Ovary (tissue), 9 donors: Measurements from ENCODE around the gene CAMTA1. TPM values are rescaled to one million over a fixed set of nuclear protein-coding genes. Genes with fewer than 3 reads are reported as not detected.

ENCODE experiments used
- DNase-seq, 5 donors: peaks; one replicate each; pipeline ENCODE4 v3.0.0-alpha.2; 2019 to 2020
- H3K27ac ChIP-seq, 2 donors: fragments of 200-600 bp; one replicate each; pipeline versions ENCODE4 v1.5.1 to v1.8.0; 2019 to 2022
- H3K27me3 ChIP-seq: fragments of 200-600 bp; one replicate; pipeline ENCODE4 v1.8.0; 2022
- H3K36me3 ChIP-seq: fragments of 200-600 bp; sonication (generic); one replicate; pipeline ENCODE4 v1.5.1; 2019
- H3K4me1 ChIP-seq: one replicate; pipeline ENCODE4 v1.8.1; 2013; ENCODE audit warnings: mild to moderate bottlenecking, moderate library complexity; ENCODE audit not compliant: insufficient read depth
- H3K4me3 ChIP-seq: fragments of 200-600 bp; sonication (generic); one replicate; pipeline ENCODE4 v1.5.1; 2017
- H3K9me3 ChIP-seq, 2 donors: fragments of 200-600 bp in 1 of 2; sonication (generic) in 1 of 2; one replicate each; pipeline versions ENCODE4 v1.5.1 to v1.8.1; 2013 to 2019; ENCODE audit warnings: mild to moderate bottlenecking in 1 of 2, moderate library complexity in 1 of 2
- EP300 ChIP-seq: sonication (generic); formaldehyde crosslinking; IDR thresholded peaks from one replicate; pipeline ENCODE4 v1.6.1; 2017; ENCODE audit warnings: antibody characterized with exemption
- POLR2A ChIP-seq: fragments of 450-650 bp; IDR thresholded peaks from one replicate; pipeline ENCODE4 v1.6.1; 2017; ENCODE audit warnings: antibody characterized with exemption, mild to moderate bottlenecking, moderate library complexity
- WGBS, 3 donors: extraction: QIAGEN DNeasy Blood & Tissue Kit in 1 of 3; methylation state at CpG; one replicate each; pipeline versions ENCODE4 v1.1.5 to v1.1.7; 2013 to 2017; 5-methylcytosine and 5-hydroxymethylcytosine counted together
- intact Hi-C, 4 donors: fragments of 100-400 bp; cut with DNase I; formaldehyde crosslinking; loops; one replicate each; pipeline versions ENCODE4 v1.11.0 to v1.15.1; 2022 to 2023
- polyA plus RNA-seq, 2 donors: library from polyadenylated mRNA; stranded (reverse); fragments of 200-250 nt in 1 of 2; fragments of 350-450 nt in 1 of 2; fragmentation: Illumina TruSeq in 1 of 2; extraction: RNeasy Lipid Tissue Mini Kit (QIAGEN cat#74804) in 1 of 2; gene quantifications; one replicate each; pipeline ENCODE4 v1.2.3, GENCODE V29; 2013 to 2014
- total RNA-seq, 7 donors: library from RNA; depleted of rRNA in 2 of 7; stranded (reverse); fragments of >200 nt in 2 of 7; fragmentation: NEBNext Ultra II Directional in 3 of 7; extraction: Animal tissue kit (Norgen Biotek cat#: 25700) in 3 of 7; gene quantifications; one replicate each; pipeline versions ENCODE4 v1.1.0 to v1.2.4, GENCODE V29; 2016 to 2023
- TF ChIP-seq, protein P1 (sequence below), 3 donors: fragments of 450-650 bp in 2 of 3; fragments of 200-600 bp in 1 of 3; IDR thresholded peaks; one replicate each; pipeline versions ENCODE4 v1.5.1 to v1.8.0; 2016 to 2022; ENCODE audit warnings: antibody characterized with exemption in 3 of 3, mild to moderate bottlenecking in 1 of 3
- donor health status: DM: no; HTN: no; CAD: no; lungs with moderate emphysema.
- donor health status: DM: no; HTN: no; CAD: no.
- donor health status: Bipolar disorder and iron deficiency.
- donor health status: DM: yes; HTN: yes; CAD: no.
- donor health status: DM: no; HTN: no; CAD: no.
- donor health status: DM: yes; HTN: yes; CAD: no.

Gene CAMTA1
- total and polyA plus RNA-seq, 9 donors, result 51.1 to 150 (median 67.4) TPM

DNA sequence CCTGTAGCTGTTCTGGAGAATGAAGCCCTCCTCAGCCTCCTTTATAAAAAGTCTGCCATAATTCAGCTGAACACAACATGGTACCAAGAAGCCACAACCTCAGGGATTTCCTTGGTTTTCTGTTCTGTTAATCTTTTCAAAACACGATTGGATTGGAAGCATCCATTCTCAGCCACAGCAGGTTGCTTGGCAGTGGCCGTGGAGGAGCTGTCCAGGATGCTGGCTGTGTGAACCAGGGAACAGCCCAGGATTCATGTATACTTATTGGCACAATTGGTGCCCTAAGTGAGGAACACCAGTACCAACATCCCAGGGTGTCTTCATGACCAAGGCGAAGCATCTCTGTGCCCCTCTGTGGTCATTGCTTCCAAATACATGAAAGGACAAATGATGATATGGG is 393.5 kb downstream of the CAMTA1 start:
- WGBS, 3 donors, result 51 to 59% (median 53%) methylated on average over 3 of the region's 3 CpGs
- intact Hi-C loops, result loop anchor here in 1 of 4 donors (5.0 kb wide), 1 partner anchor 1106 kb away; no protein-coding TSS in a partner anchor
- Histone ChIP-seq H3K27ac (no peak overlapping the region), H3K9me3 (no peaks in the 10 kb centered on the region), H3K4me3 (no peak overlapping the region), H3K4me1 (no peaks in the 10 kb centered on the region), H3K36me3 (no peaks in the 10 kb centered on the region), H3K27me3 (no peaks in the 10 kb centered on the region)
- DNase-seq, result no peak
- TF ChIP-seq EP300, result no peak
- TF ChIP-seq, protein P1, sequence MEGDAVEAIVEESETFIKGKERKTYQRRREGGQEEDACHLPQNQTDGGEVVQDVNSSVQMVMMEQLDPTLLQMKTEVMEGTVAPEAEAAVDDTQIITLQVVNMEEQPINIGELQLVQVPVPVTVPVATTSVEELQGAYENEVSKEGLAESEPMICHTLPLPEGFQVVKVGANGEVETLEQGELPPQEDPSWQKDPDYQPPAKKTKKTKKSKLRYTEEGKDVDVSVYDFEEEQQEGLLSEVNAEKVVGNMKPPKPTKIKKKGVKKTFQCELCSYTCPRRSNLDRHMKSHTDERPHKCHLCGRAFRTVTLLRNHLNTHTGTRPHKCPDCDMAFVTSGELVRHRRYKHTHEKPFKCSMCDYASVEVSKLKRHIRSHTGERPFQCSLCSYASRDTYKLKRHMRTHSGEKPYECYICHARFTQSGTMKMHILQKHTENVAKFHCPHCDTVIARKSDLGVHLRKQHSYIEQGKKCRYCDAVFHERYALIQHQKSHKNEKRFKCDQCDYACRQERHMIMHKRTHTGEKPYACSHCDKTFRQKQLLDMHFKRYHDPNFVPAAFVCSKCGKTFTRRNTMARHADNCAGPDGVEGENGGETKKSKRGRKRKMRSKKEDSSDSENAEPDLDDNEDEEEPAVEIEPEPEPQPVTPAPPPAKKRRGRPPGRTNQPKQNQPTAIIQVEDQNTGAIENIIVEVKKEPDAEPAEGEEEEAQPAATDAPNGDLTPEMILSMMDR (IDR thresholded peaks at IDR 0.05), result no peak
- no peak for TF ChIP-seq POLR2A

DNA sequence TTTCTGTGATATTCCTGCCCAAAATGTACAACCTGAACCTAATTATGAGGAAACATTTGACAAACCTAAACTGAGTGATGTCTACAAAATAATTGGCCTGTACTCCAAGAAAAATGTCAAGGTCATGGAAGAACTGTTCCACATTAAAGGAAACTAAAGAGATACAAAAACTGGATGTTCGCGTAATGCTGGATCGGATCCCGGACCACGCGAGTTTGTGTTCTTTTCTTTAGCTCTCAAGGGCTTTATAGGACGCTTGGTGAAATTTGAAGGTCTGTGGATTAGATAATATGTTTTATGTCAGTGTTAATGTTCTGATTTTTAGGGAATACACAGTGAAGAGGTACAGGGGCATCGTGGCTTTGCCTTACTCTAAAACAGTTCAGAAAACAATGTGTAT is 400.5 kb downstream of the CAMTA1 start:
- no peak overlapping the region for H3K4me3 ChIP-seq
- H3K36me3 ChIP-seq, result no peaks in the 10 kb centered on the region
- peak in 3 of 5 donors; percentile 29 to 84 (median 55) for DNase-seq
- no peaks in the 10 kb centered on the region for H3K9me3 ChIP-seq
- TF ChIP-seq POLR2A (no peak), EP300 (no peak)
- TF ChIP-seq, protein P1 (IDR thresholded peaks at IDR 0.05), result no peak
- no peaks in the 10 kb centered on the region for H3K4me1 ChIP-seq
- no peaks in the 10 kb centered on the region for H3K27me3 ChIP-seq
- 1 to 9% (median 5%) methylated on average over 8 of the region's 8 CpGs for WGBS, 3 donors
- H3K27ac ChIP-seq, result no peak overlapping the region
- intact Hi-C loops, result no loop called here

DNA sequence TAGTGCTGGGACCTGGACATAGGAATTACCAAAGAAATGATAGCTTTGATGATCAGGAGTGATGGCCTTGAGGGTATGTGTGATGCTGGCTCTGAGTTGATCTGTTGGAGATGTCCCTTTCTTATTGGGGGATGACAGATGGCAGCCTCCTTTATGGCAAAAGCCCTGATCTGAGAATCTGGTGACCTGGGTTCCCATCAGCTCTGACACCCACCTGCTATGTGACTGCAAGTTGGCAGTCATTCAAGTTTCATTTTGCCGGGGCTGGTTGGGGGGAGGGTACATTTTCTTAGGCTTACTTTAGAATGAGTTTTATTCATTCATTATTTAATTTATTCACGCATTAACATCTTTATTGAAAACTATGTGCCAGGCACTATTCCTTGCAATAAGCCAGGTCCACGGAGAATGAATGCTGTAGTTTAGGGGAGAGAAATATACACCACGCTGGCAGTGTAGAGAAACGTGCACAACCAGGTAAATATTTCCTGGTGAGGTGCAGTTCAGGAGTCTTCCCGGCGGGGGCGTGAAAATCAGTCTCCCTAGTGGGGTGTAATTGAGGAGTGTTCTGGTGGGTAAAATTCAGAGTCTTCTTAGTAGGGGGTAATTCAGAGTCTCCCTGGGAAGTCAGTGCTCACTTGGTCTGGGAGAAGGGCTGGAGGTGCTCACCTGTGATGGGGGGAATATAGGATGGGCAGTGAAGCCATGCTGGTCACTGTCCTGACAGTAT is 401.3 kb downstream of the CAMTA1 start:
- no peak for DNase-seq
- TF ChIP-seq EP300, result no peak
- TF ChIP-seq, protein P1 (IDR thresholded peaks at IDR 0.05), result no peak
- TF ChIP-seq POLR2A, result no peak
- intact Hi-C loops, result no loop called here
- no peaks in the 10 kb centered on the region for H3K27me3 ChIP-seq
- no peaks in the 10 kb centered on the region for H3K9me3 ChIP-seq
- no peaks in the 10 kb centered on the region for H3K4me1 ChIP-seq
- H3K4me3 ChIP-seq, result no peak overlapping the region
- H3K36me3 ChIP-seq, result no peaks in the 10 kb centered on the region
- no peak overlapping the region for H3K27ac ChIP-seq
- WGBS, 3 donors, result 57 to 61% (median 60%) methylated on average over 8 of the region's 8 CpGs

DNA sequence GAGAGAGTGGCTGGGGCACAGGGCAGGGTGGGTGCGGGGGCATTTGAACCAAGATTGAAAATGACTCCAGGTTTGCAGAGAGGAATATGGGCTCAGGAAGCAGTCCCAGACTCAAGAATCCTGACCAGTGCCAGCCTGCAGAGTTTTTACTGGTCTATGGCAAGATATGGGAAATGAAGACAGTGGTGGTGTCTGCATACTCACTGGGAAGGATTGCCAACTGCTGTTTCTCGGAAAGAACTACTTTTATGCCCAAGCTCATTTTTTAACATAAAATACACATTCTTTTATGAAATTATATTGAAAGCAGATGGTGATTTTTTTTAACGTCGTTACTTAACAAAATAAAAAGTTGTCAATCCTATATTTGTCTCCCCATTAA is 401.8 kb downstream of the CAMTA1 start:
- TF ChIP-seq EP300 (no peak), POLR2A (no peak)
- TF ChIP-seq, protein P1 (IDR thresholded peaks at IDR 0.05), result no peak

More for the DNA sequence above, 401.8 kb downstream of the CAMTA1 start:
- no peak overlapping the region for H3K4me3 ChIP-seq
- DNase-seq, result no peak
- no peak overlapping the region for H3K27ac ChIP-seq
- H3K4me1 ChIP-seq, result no peaks in the 10 kb centered on the region
- no peaks in the 10 kb centered on the region for H3K27me3 ChIP-seq
- no peaks in the 10 kb centered on the region for H3K9me3 ChIP-seq
- 49 to 57% (median 54%) methylated on average over 4 of the region's 4 CpGs for WGBS, 3 donors
- intact Hi-C loops, result no loop called here
- H3K36me3 ChIP-seq, result no peaks in the 10 kb centered on the region
